HepG2 (cell line): ENCODE data around the gene CFAP54. TPM values are rescaled to one million over a fixed set of nuclear protein-coding genes. Genes with fewer than 3 reads are reported as not detected.

Experiments
- ATAC-seq: fragments of 200-7000 bp; cut with Tn5 transposase; 3 replicates; pipeline ENCODE4 v1.9.1; 2020; ENCODE audit warnings: mild to moderate bottlenecking, moderate library complexity
- BruUV-seq: library from RNA; stranded (reverse); fragments of 400-500 nt; replicated peaks from 2 replicates; lab custom pipeline; 2021; lab: Mats Ljungman, UMichigan
- CTCF ChIA-PET: fragments of 300-600 bp; formaldehyde crosslinking; extraction: SDS; loops from one replicate; lab custom pipeline; 2021; ENCODE audit warnings: low total read pairs, inconsistent platforms, low intra/inter-chr PET ratio; lab: Yijun Ruan, JAX
- POLR2A ChIA-PET: fragments of 350-600 bp; sonication (Branson Sonifier 250); formaldehyde crosslinking; loops from one replicate; lab custom pipeline; 2020; ENCODE audit warnings: antibody characterized with exemption, inconsistent platforms; lab: Yijun Ruan, JAX
- DNase-seq: peaks from one replicate; pipeline ENCODE4 v3.0.0-alpha.2; 2015; ENCODE audit warnings: low spot score
- FAIRE-seq: peaks from 3 replicates; lab custom pipeline; 2011; peaks lifted over from hg19 to GRCh38; lab: Jason Lieb, UNC
- H2AFZ ChIP-seq: one replicate; pipeline ENCODE4 v1.6.1; 2011; ENCODE audit warnings: low read length, inconsistent platforms
- H3K27ac ChIP-seq: fragments of 300-600 bp; 3 replicates; pipeline ENCODE4 v1.8.0; 2011; ENCODE audit warnings: mixed run types, mild to moderate bottlenecking, mixed read lengths, low read length, inconsistent platforms; ENCODE audit not compliant: insufficient read depth; ENCODE audit errors: extremely low read length
- H3K27me3 ChIP-seq, 2 experiments: fragments of 200-600 bp in 1 of 2; 2 replicates in 1 of 2; 3 replicates in 1 of 2; pipeline versions ENCODE4 v1.6.0 to v1.8.0; 2011; ENCODE audit warnings: low read length in 2 of 2, mild to moderate bottlenecking in 2 of 2, moderate library complexity in 2 of 2, inconsistent platforms in 1 of 2; ENCODE audit not compliant: insufficient read depth in 2 of 2, control insufficient read depth in 1 of 2
- H3K36me3 ChIP-seq, 2 experiments: fragments of 200-600 bp in 1 of 2; replicated peaks in 1 of 2; 2 replicates in 1 of 2; 3 replicates in 1 of 2; pipeline versions ENCODE4 v1.5.1 to v1.8.0; 2011; ENCODE audit warnings: low read length in 2 of 2, inconsistent platforms in 1 of 2; ENCODE audit not compliant: insufficient read depth in 2 of 2, control insufficient read depth in 1 of 2
- H3K4me1 ChIP-seq: 2 replicates; pipeline ENCODE4 v1.5.1; 2012; ENCODE audit warnings: low read length, inconsistent platforms; ENCODE audit not compliant: insufficient read depth
- H3K4me2 ChIP-seq: 2 replicates; pipeline ENCODE4 v1.6.0; 2011; ENCODE audit warnings: low read depth, low read length, inconsistent platforms
- H3K4me3 ChIP-seq, 3 experiments: fragments of 200-600 bp in 1 of 3; sonication (generic), shearing (Covaris generic) in 1 of 3; replicated peaks in 1 of 3; 2 replicates each; pipeline ENCODE4 v1.5.1; 2011 to 2016; ENCODE audit warnings: low read length in 3 of 3, inconsistent platforms in 2 of 3, low read depth in 2 of 3, mild to moderate bottlenecking in 2 of 3, control low read depth in 1 of 3, mixed read lengths in 1 of 3; ENCODE audit not compliant: insufficient read depth in 1 of 3
- H3K79me2 ChIP-seq: one replicate; pipeline ENCODE4 v1.6.1; 2011; ENCODE audit warnings: low read length, inconsistent platforms; ENCODE audit not compliant: insufficient read depth
- H3K9ac ChIP-seq: 2 replicates; pipeline ENCODE4 v1.6.0; 2011; ENCODE audit warnings: mild to moderate bottlenecking, low read depth, low read length, inconsistent platforms; ENCODE audit not compliant: insufficient read depth
- H3K9me3 ChIP-seq: 2 replicates; pipeline ENCODE4 v1.5.1; 2012; ENCODE audit warnings: mild to moderate bottlenecking, low read length
- H4K20me1 ChIP-seq: 2 replicates; pipeline ENCODE4 v1.6.0; 2011; ENCODE audit warnings: inconsistent platforms, mild to moderate bottlenecking, low read length, moderate library complexity; ENCODE audit not compliant: insufficient read depth
- RAD21 ChIP-seq: fragments of 450-650 bp; formaldehyde crosslinking; IDR thresholded peaks from 2 replicates; pipeline ENCODE4 v1.5.0; 2020; ENCODE audit warnings: mild to moderate bottlenecking
- ZNF432 ChIP-seq: sonication (generic); formaldehyde crosslinking; IDR thresholded peaks from 2 replicates; pipeline ENCODE4 v1.5.0; 2020; ENCODE audit warnings: missing genetic modification reagents, mild to moderate bottlenecking, borderline replicate concordance
- ZNF83 ChIP-seq: sonication (generic); formaldehyde crosslinking; IDR thresholded peaks from 2 replicates; pipeline ENCODE4 v1.4.0; 2020; ENCODE audit warnings: missing genetic modification reagents, mild to moderate bottlenecking, borderline replicate concordance
- WGBS: methylation state at CpG from one replicate; pipeline ENCODE4 v1.1.6; 2017; ENCODE audit warnings: low lambda C conversion rate; 5-methylcytosine and 5-hydroxymethylcytosine counted together
- in situ Hi-C: cut with HindIII; loops from 2 replicates; pipeline ENCODE4 v1.10.0; 2017; ENCODE audit warnings: low pct_unique_long_range_greater_than_20kb; ENCODE audit not compliant: extremely low pct_ligation_motif_present
- intact Hi-C: fragments of 100-400 bp; cut with micrococcal nuclease; formaldehyde crosslinking; loops from one replicate; pipeline ENCODE4 v1.10.0; 2022; ENCODE audit not compliant: unreplicated experiment
- polyA plus RNA-seq, 8 experiments: library from polyadenylated mRNA; depleted of rRNA in 3 of 8; stranded (reverse) in 7 of 8; unstranded in 1 of 8; fragments of >200 nt; fragmentation: Illumina TruSeq in 4 of 8; extraction: Trizol in 4 of 8; gene quantifications; 2 replicates each; pipeline versions ENCODE4 v1.2.1 to v1.2.3, GENCODE V29; 2011 to 2016; ENCODE audit warnings: low read depth in 4 of 8, missing spikeins in 1 of 8, mixed read lengths in 1 of 8; ENCODE audit not compliant: insufficient read depth in 1 of 8
- total RNA-seq, 5 experiments: library from RNA; depleted of rRNA; stranded (reverse); fragments of >200 nt; fragmentation: Illumina TruSeq; extraction: Trizol; gene quantifications; 2 replicates each; pipeline ENCODE4 v1.2.3, GENCODE V29; 2016; ENCODE audit warnings: low read depth in 1 of 5

Gene CFAP54
- total and polyA plus RNA-seq, 2 of the 13 experiments (the other 11 are each of a cell fraction or from before 2014, with no cell fraction given): not detected

DNA sequence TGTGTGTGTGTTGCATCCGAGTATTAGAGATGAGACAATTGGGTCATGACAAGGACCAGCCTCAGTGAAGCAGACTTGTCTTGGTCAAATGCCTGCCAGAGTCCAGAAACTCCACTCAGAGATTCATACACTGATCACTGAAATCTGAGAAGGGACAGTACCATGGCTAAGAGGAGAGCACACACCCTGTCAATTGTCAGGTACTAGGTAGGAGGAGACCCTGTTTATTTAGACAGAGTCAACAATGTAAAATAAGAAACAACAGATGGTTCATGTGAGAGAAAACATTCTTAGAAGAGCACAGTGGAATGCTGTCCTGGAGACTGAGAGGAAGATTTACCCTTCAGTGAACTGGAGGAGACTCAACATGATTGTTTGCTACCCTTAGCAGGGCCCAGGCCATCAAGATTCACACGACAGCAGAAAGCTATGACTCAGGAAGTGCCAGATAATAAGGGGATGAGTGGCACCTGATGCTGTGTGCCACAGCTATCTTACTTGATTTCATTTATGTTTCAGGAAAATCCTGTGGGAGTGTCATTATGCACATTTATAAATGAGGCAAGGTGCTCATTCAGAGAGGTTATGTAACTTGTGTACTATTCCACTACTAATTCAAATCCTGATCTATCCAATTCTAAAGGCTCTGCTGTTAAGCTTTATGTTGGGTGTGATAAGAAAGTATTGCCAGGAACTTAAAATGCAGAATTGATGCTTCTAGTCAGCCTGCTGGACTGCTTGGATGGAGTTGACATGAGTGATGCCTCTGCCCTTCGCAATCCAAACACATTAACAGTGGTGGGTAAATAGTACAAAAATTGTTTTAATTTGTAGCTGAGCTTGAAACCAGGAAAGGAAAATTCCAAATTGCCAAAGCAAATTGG, 281.1 kb downstream of the CFAP54 start:
- CTCF ChIA-PET: no interaction called here
- no peak for FAIRE-seq
- WGBS: 4% methylated on average over 3 of the region's 3 CpGs

GRCh38 chr12:96773031-96773430, 283.7 kb downstream of the CFAP54 start:
- Histone ChIP-seq H3K36me3 (no peaks in the 10 kb centered on the region), H3K9ac (no peak overlapping the region), H3K27me3 (no peaks in the 10 kb centered on the region), H3K79me2 (no peaks in the 10 kb centered on the region), H3K4me3 (no peak overlapping the region), H2AFZ (no peak overlapping the region), H3K27ac (no peak overlapping the region), H3K4me1 (no peaks in the 10 kb centered on the region), H4K20me1 (no peaks in the 10 kb centered on the region), H3K9me3 (no peaks in the 10 kb centered on the region), H3K4me2 (no peak overlapping the region)
- DNase-seq (no peak), ATAC-seq (no peak), FAIRE-seq (no peak)
- intact Hi-C loops: no loop called here
- ChIA-PET POLR2A (no interaction called here), CTCF (no interaction called here)
- 42% methylated on average over 2 of the region's 2 CpGs for WGBS
- no TSS peak for BruUV-seq
- no peak for TF ChIP-seq ZNF432 (CRISPR knock-in tag)
- in situ Hi-C loops: no loop called here

More for the DNA sequence above, 281.1 kb downstream of the CFAP54 start:
- intact Hi-C loops (no loop called here), in situ Hi-C loops (no loop called here)
- Histone ChIP-seq H3K36me3 (no peaks in the 10 kb centered on the region), H3K4me3 (no peak overlapping the region), H3K27me3 (no peaks in the 10 kb centered on the region), H3K27ac (no peak overlapping the region), H2AFZ (no peak overlapping the region), H3K4me1 (no peaks in the 10 kb centered on the region), H3K9ac (no peak overlapping the region), H3K79me2 (no peaks in the 10 kb centered on the region), H3K9me3 (no peaks in the 10 kb centered on the region), H4K20me1 (no peaks in the 10 kb centered on the region), H3K4me2 (no peak overlapping the region)
- no peak for DNase-seq
- no TSS peak for BruUV-seq
- no peak for TF ChIP-seq ZNF83 (CRISPR knock-in tag)
- TF ChIP-seq RAD21 (CRISPR knock-in tag): no peak
- POLR2A ChIA-PET: no interaction called here
- ATAC-seq: no peak
